ENCODE results near the gene IRF4.

DNA sequence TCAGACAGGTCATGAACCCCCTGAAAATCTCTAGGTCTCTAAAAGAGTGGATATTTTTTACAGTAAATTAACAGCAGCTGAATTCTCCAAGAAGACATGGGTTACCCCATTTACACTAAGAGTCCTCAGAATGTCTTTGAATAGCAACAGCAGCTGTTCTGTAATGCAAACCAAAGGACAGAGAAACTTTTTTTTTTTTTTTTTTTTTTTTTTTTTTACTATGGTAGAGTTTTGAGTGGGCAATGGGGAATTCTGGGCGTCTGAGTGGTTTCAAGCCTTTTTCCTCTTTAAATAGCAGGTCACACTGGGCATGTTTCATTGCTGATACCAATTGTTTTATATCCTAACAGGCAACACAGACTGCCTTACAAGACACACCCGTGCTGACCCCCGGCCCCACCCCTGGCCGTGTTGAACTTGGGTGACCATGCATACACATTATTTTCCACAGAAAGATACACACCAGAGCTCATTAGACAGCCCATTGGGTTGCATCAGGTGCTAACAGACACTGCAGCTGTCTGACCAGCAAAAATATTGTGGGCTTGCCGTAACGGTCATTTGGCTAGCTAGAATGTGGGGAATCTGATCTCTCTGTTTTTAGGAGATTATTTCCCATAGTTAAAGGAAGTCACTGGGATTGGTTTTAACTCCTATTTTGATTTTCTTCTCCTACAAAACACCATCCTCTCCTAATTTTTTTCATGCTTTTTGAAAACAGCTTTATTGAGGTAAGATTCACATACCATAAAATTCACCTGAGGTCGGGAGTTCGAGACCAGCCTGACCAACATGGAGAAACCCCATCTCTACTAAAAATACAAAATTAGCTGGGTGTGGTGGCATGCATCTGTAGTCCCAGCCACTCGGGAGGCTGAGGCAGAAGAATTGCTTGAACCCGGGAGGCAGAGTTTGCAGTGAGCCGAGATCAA lies 26.7 kb upstream of the IRF4 start:
- TF ChIP-seq, protein P1, sequence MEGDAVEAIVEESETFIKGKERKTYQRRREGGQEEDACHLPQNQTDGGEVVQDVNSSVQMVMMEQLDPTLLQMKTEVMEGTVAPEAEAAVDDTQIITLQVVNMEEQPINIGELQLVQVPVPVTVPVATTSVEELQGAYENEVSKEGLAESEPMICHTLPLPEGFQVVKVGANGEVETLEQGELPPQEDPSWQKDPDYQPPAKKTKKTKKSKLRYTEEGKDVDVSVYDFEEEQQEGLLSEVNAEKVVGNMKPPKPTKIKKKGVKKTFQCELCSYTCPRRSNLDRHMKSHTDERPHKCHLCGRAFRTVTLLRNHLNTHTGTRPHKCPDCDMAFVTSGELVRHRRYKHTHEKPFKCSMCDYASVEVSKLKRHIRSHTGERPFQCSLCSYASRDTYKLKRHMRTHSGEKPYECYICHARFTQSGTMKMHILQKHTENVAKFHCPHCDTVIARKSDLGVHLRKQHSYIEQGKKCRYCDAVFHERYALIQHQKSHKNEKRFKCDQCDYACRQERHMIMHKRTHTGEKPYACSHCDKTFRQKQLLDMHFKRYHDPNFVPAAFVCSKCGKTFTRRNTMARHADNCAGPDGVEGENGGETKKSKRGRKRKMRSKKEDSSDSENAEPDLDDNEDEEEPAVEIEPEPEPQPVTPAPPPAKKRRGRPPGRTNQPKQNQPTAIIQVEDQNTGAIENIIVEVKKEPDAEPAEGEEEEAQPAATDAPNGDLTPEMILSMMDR (IDR thresholded peaks at IDR 0.05) = no peak
- no peak for TF ChIP-seq EP300 (IDR thresholded peaks at IDR 0.05)
